DOHH2 (cell line): Measurements from ENCODE around the gene AIMP2.

Source experiments
- EZH2phosphoT487 ChIP-seq: fragments of 200-600 bp; sonication (generic); IDR thresholded peaks from 2 replicates; pipeline ENCODE4 v1.6.1; 2017; ENCODE audit warnings: borderline replicate concordance, mild to moderate bottlenecking, antibody characterized with exemption, low read length, moderate library complexity, mixed read lengths
- TF ChIP-seq, protein P1 (sequence below): fragments of 200-600 bp; sonication (generic); IDR thresholded peaks from one replicate; pipeline ENCODE4 v1.5.1; 2014; ENCODE audit warnings: antibody characterized with exemption, mild to moderate bottlenecking, low read depth, low read length; ENCODE audit not compliant: poor library complexity, severe bottlenecking

DNA sequence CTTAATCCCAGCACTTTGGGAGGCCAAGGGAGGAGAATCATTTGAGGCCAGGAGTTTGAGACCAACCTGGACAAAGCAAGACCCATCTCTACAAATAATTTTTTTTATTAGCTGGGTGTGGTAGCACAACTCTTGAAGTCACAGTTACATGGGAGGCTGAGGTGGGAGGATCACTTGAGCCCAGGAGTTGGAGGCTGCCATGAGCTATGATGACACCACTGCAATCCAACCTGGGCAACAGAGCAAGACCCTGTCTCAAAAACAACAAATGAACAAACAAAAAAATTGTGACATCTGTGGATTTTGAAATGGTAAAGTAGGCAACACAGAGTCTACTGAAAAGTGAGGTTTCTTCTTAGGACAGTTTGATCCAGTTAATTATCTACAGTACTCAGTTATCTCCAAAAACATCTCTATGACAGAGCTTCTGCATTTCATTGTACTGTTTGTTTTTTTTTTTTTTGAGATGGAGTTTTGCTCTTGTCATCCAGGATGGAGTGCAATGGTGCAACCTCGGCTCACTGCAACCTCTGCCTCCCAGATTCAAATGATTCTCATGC is 18.8 kb downstream of the AIMP2 start:
- TF ChIP-seq, protein P1, sequence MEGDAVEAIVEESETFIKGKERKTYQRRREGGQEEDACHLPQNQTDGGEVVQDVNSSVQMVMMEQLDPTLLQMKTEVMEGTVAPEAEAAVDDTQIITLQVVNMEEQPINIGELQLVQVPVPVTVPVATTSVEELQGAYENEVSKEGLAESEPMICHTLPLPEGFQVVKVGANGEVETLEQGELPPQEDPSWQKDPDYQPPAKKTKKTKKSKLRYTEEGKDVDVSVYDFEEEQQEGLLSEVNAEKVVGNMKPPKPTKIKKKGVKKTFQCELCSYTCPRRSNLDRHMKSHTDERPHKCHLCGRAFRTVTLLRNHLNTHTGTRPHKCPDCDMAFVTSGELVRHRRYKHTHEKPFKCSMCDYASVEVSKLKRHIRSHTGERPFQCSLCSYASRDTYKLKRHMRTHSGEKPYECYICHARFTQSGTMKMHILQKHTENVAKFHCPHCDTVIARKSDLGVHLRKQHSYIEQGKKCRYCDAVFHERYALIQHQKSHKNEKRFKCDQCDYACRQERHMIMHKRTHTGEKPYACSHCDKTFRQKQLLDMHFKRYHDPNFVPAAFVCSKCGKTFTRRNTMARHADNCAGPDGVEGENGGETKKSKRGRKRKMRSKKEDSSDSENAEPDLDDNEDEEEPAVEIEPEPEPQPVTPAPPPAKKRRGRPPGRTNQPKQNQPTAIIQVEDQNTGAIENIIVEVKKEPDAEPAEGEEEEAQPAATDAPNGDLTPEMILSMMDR: no peak
- no peak for TF ChIP-seq EZH2phosphoT487
